ENCODE results near the gene SHOC2. TPM values are rescaled to one million over a fixed set of nuclear protein-coding genes. Genes with fewer than 3 reads are reported as not detected.

SHOC2 gene
- total and polyA plus RNA-seq, 2 of the 8 experiments (the other 6 are each of a cell fraction or from before 2014, with no cell fraction given): 7.6 to 28.2 TPM

- peaks cover 4 to 97% of the 10 kb centered on the region in 2 experiments for H3K79me2 ChIP-seq (ENCODE audit: control insufficient read depth in 1 of 2, insufficient read depth in 2 of 2, low read length in 2 of 2)
- CTCF ChIA-PET (ENCODE audit: partially characterized antibody): interaction anchor here (1.7 kb wide), 1 partner anchor 139 kb away, joined by 8 read pairs; no protein-coding TSS in a partner anchor
- FAIRE-seq (no peak), DNase-seq (ENCODE audit: low read depth in 1 of 2, low spot score in 2 of 2) (no peak)
- 90% methylated on average over 18 of the region's 18 CpGs; no CpG with 5 or more reads in 1 of the 2 experiments for WGBS, 2 experiments (ENCODE audit: extremely low coverage in 1 of 2, insufficient coverage in 1 of 2, insufficient read length in 1 of 2, insufficient replicate concordance in 2 of 2, low coverage in 1 of 2, low lambda C conversion rate in 2 of 2, missing lambda C conversion rate in 1 of 2)
- no peaks in the 10 kb centered on the region for H3K4me1 ChIP-seq (replicated peaks in 1 of 4; ENCODE audit: control insufficient read depth in 3 of 4, insufficient read depth in 4 of 4, low read length in 3 of 4)
- no peak overlapping the region for H3K56ac ChIP-seq (replicated peaks; ENCODE audit: insufficient read length, low read depth, low read length)
- no peak overlapping the region for H2BK5ac ChIP-seq (ENCODE audit: low read depth, low read length)
- no peak overlapping the region for H2BK120ac ChIP-seq (replicated peaks; ENCODE audit: low read depth, low read length)
- POLR2A ChIA-PET (ENCODE audit: partially characterized antibody): interaction anchor here (1.9 kb wide), 1 partner anchor 18 kb away, joined by 4 read pairs; the partner anchor contains the start of genes BBIP1 and SHOC2
- H3K4me3 ChIP-seq (ENCODE audit: extremely low read depth in 1 of 4, insufficient read depth in 2 of 4, low read depth in 3 of 4, low read length in 4 of 4): no peak overlapping the region
- no peak overlapping the region for H3K4ac ChIP-seq (replicated peaks; ENCODE audit: insufficient read length, low read depth, low read length)
- peaks cover 0 to 4% of the 10 kb centered on the region in 2 experiments for H4K20me1 ChIP-seq (replicated peaks in 1 of 2; ENCODE audit: control insufficient read depth in 1 of 2, insufficient read depth in 2 of 2, low read length in 2 of 2)
- no peak overlapping the region for H3K27ac ChIP-seq (ENCODE audit: low read depth, low read length)
- H2BK12ac ChIP-seq (ENCODE audit: low read depth, low read length): no peak overlapping the region
- H4K91ac ChIP-seq (replicated peaks; ENCODE audit: insufficient read length, low read length): no peak overlapping the region
- no peak overlapping the region for H2AK5ac ChIP-seq (ENCODE audit: low read depth, low read length)
- no peak overlapping the region for H3K18ac ChIP-seq (ENCODE audit: extremely low read depth, low read length)
- H3K23ac ChIP-seq (ENCODE audit: insufficient read length): no peak overlapping the region
- no peak overlapping the region for H2BK15ac ChIP-seq (ENCODE audit: low read length)
- peaks cover 4% of the 10 kb centered on the region for H3K79me1 ChIP-seq (ENCODE audit: low read depth, low read length)
- no peak overlapping the region for H3K9ac ChIP-seq (replicated peaks in 1 of 4; ENCODE audit: extremely low read depth in 1 of 4, low read depth in 3 of 4, low read length in 3 of 4)
- H3K27me3 ChIP-seq (replicated peaks in 1 of 4; ENCODE audit: control insufficient read depth in 3 of 4, extremely low read depth in 1 of 4, insufficient read depth in 3 of 4, low read length in 3 of 4): no peaks in the 10 kb centered on the region
- no peak overlapping the region for H4K5ac ChIP-seq (ENCODE audit: insufficient read length, low read depth, low read length)
- H2BK20ac ChIP-seq (ENCODE audit: low read length): no peak overlapping the region
- H3K14ac ChIP-seq (ENCODE audit: insufficient read length): no peak overlapping the region
- H4K8ac ChIP-seq (ENCODE audit: extremely low read depth, insufficient read depth, low read length): no peak overlapping the region; the same call in 1 of the 2 replicates
- H3K4me2 ChIP-seq (ENCODE audit: insufficient read depth in 1 of 2, low read depth in 2 of 2, low read length in 2 of 2): no peak overlapping the region
- H3K36me3 ChIP-seq (ENCODE audit: control insufficient read depth in 2 of 4, insufficient read depth in 4 of 4, low read length in 3 of 4): no peaks in the 10 kb centered on the region
- H3K23me2 ChIP-seq (ENCODE audit: low read depth, low read length): no peaks in the 10 kb centered on the region
- H2AFZ ChIP-seq (ENCODE audit: low read length): no peak overlapping the region
- H3K9me3 ChIP-seq (ENCODE audit: insufficient read depth in 2 of 2, low read depth in 1 of 2, low read length in 1 of 2): no peaks in the 10 kb centered on the region
- no peak for TF ChIP-seq CREB1 (IDR thresholded peaks at IDR 0.05)
- TF ChIP-seq SRF (IDR thresholded peaks at IDR 0.05; ENCODE audit: low read depth, low read length): no peak
- no peak for TF ChIP-seq TCF12 (IDR thresholded peaks at IDR 0.05; ENCODE audit: low read depth, low read length)
- no peak for TF ChIP-seq PHF8 (conservative IDR thresholded peaks at IDR 0.05; ENCODE audit: low read depth, low read length)
- TF ChIP-seq, protein P1, sequence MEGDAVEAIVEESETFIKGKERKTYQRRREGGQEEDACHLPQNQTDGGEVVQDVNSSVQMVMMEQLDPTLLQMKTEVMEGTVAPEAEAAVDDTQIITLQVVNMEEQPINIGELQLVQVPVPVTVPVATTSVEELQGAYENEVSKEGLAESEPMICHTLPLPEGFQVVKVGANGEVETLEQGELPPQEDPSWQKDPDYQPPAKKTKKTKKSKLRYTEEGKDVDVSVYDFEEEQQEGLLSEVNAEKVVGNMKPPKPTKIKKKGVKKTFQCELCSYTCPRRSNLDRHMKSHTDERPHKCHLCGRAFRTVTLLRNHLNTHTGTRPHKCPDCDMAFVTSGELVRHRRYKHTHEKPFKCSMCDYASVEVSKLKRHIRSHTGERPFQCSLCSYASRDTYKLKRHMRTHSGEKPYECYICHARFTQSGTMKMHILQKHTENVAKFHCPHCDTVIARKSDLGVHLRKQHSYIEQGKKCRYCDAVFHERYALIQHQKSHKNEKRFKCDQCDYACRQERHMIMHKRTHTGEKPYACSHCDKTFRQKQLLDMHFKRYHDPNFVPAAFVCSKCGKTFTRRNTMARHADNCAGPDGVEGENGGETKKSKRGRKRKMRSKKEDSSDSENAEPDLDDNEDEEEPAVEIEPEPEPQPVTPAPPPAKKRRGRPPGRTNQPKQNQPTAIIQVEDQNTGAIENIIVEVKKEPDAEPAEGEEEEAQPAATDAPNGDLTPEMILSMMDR (IDR thresholded peaks at IDR 0.05; ENCODE audit: control extremely low read depth in 1 of 3, insufficient read depth in 1 of 3, low read depth in 1 of 3, low read length in 3 of 3): no peak
- no peak for TF ChIP-seq MAX (IDR thresholded peaks at IDR 0.05)
- TF ChIP-seq GTF2F1 (IDR thresholded peaks at IDR 0.05; ENCODE audit: borderline replicate concordance, low read depth, low read length): no peak
- TF ChIP-seq TBP (IDR thresholded peaks at IDR 0.05; ENCODE audit: low read depth, low read length): no peak
- TF ChIP-seq MAFK (IDR thresholded peaks at IDR 0.05; ENCODE audit: low read depth, low read length): no peak
- TF ChIP-seq ATF2 (IDR thresholded peaks at IDR 0.05; ENCODE audit: low read length): no peak
Measured at GRCh38 chr10:110936757-110937156, 17.4 kb downstream of the SHOC2 start.

Data from H1 (cell line).